ENCODE data around the gene DPF3.

The DPF3 gene

GRCh38 chr14:72636094-72636493 is 257.8 kb downstream of the DPF3 start:
- no peak overlapping the region for H3K4me3 ChIP-seq (ENCODE audit: low read length)
- TF ChIP-seq CTCF (conservative IDR thresholded peaks at IDR 0.05; ENCODE audit: low read depth, low read length), result no peak
- no peak for DNase-seq (ENCODE audit: low read depth)

GRCh38 chr14:72634691-72635616 is 258.9 kb downstream of the DPF3 start:
- no peak overlapping the region for H3K4me3 ChIP-seq (ENCODE audit: low read length)
- no peak for TF ChIP-seq CTCF (conservative IDR thresholded peaks at IDR 0.05; ENCODE audit: low read depth, low read length)
- DNase-seq (ENCODE audit: low read depth), result no peak

- no peak for TF ChIP-seq CTCF (conservative IDR thresholded peaks at IDR 0.05; ENCODE audit: low read depth, low read length)
- no peak overlapping the region for H3K4me3 ChIP-seq (ENCODE audit: low read length)
- no peak for DNase-seq (ENCODE audit: low read depth)
These were observed 260.4 kb downstream of the DPF3 start for GRCh38 chr14:72633551-72633950.

- TF ChIP-seq CTCF (conservative IDR thresholded peaks at IDR 0.05; ENCODE audit: low read depth, low read length), result no peak
- no peak for DNase-seq (ENCODE audit: low read depth)
- H3K4me3 ChIP-seq (ENCODE audit: low read length), result no peak overlapping the region
These were observed 261.2 kb downstream of the DPF3 start for GRCh38 chr14:72632727-72633126.

GRCh38 chr14:72631401-72631800 is 262.5 kb downstream of the DPF3 start:
- no peak for DNase-seq (ENCODE audit: low read depth)

GRCh38 chr14:72630374-72630773 is 263.5 kb downstream of the DPF3 start:
- no peak for TF ChIP-seq CTCF (conservative IDR thresholded peaks at IDR 0.05; ENCODE audit: low read depth, low read length)
- H3K4me3 ChIP-seq (ENCODE audit: low read length), result no peak overlapping the region
- DNase-seq (ENCODE audit: low read depth), result no peak

More at GRCh38 chr14:72631401-72631800, 262.5 kb downstream of the DPF3 start:
- H3K4me3 ChIP-seq (ENCODE audit: low read length), result no peak overlapping the region
- no peak for TF ChIP-seq CTCF (conservative IDR thresholded peaks at IDR 0.05; ENCODE audit: low read depth, low read length)

GRCh38 chr14:72629534-72629933 is 264.4 kb downstream of the DPF3 start:
- DNase-seq (ENCODE audit: low read depth), result no peak
- TF ChIP-seq CTCF (conservative IDR thresholded peaks at IDR 0.05; ENCODE audit: low read depth, low read length), result no peak
- no peak overlapping the region for H3K4me3 ChIP-seq (ENCODE audit: low read length)
